HEK293 (cell line): ENCODE results near the gene FASN.

Experiments used
- BCL11A ChIP-seq: fragments of 450-650 bp; formaldehyde crosslinking; IDR thresholded peaks from 2 replicates; pipeline ENCODE4 v1.5.1; 2016; ENCODE audit warnings: low read depth, missing biosample characterization, missing genetic modification characterization
- CTCF ChIP-seq: fragments of 450-650 bp; formaldehyde crosslinking; IDR thresholded peaks from 2 replicates; pipeline ENCODE4 v1.5.1; 2016; ENCODE audit warnings: missing biosample characterization, missing genetic modification characterization
- HOXC10 ChIP-seq: sonication (generic); formaldehyde crosslinking; IDR thresholded peaks from 2 replicates; pipeline ENCODE4 v1.8.1; 2023; ENCODE audit warnings: mild to moderate bottlenecking, missing genetic modification reagents
- ZIC2 ChIP-seq: fragments of 450-650 bp; formaldehyde crosslinking; IDR thresholded peaks from 2 replicates; pipeline ENCODE4 v1.5.1; 2016; ENCODE audit warnings: missing biosample characterization, missing genetic modification characterization
- ZNF248 ChIP-seq: fragments of 450-650 bp; formaldehyde crosslinking; IDR thresholded peaks from 2 replicates; pipeline ENCODE4 v1.5.1; 2017; ENCODE audit warnings: missing biosample characterization, missing genetic modification characterization
- ZNF777 ChIP-seq: fragments of 450-650 bp; formaldehyde crosslinking; IDR thresholded peaks from 2 replicates; pipeline ENCODE4 v1.5.1; 2017; ENCODE audit warnings: missing biosample characterization, missing genetic modification characterization, borderline replicate concordance

- TF ChIP-seq ZIC2 (tag by site-specific recombination), result peak; percentile 36; the same call in 1 of the 2 replicates
- TF ChIP-seq ZNF248, result no peak
- TF ChIP-seq CTCF, result no peak
- no peak for TF ChIP-seq ZNF777 (tag by site-specific recombination)
- TF ChIP-seq BCL11A (tag by site-specific recombination), result no peak
- TF ChIP-seq HOXC10, result no peak
These were observed 11.9 kb downstream of the FASN start for GRCh38 chr17:82085931-82086764.
